ENCODE data around the gene CYP2U1.
"Not testable (repeated sequence)": the region's sequence is repeated elsewhere in the genome, so short reads cannot be mapped to it uniquely, and the experiment has no call there.

The CYP2U1 gene

DNA sequence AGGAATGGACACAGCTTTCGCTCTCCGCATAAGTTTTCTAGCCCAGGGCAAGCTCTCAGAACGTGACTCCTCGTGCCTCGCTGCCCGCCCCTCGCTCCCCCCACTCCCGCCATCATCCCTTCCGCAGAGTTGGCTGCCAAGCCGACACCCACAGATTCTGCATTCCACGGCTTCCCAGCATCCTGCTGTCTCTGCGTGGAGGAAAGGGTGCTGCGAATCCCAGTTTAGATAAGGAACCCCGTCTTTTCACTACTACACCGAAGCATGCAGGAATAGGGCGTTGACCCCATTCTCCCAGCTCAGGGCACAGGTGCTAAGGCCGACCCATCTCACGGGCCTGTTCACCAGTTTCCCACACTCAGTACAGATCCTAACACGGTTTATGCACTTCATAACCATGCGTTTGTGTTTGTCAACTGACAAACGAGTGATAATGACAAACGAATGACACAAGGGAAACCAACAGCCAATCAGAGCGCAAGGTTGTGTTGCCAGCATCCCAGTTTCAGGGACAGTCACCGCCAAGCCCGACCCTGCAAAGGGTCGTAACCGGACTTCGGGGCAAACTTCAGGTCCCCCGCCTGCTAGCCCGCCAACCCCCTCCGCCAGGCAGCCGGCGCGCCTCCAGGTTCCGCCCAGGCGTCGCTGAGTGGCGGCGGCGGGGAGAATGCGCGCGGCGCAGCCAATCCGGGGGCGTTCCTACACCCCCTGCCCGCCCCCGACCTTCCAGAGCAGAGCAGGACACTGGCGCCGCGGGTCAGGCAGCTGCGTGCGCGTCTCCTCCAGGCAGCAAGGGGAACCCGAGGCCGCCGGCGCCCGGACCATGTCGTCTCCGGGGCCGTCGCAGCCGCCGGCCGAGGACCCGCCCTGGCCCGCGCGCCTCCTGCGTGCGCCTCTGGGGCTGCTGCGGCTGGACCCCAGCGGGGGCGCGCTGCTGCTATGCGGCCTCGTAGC, at the start of gene CYP2U1:
TSS of gene CYP2U1 (plus strand) at position 729 of the 954 bp plus-strand sequence. CDS start at position 824, 95 bp downstream.
- peak; percentile 58 for DNase-seq (ENCODE audit: low read depth)

DNA sequence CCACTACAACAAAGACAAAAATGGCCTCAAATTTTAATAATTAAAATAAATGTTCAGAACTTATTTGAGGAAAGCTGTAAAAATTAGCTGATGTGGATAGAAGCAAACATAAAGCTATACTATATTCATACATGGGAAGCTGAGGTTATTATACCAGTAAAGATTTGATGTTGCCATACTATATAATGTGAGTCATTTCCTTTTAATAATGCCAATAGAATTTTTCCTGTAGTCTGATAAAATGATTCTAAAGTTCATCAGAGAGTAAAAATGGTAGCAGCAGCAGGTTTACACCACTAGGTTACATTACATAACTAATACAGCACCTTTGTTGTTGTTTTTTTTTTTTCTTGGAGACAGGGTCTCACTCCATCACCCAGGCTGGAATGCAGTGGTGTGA, 45.5 kb upstream of the CYP2U1 start:
- DNase-seq (ENCODE audit: low read depth): no peak

DNA sequence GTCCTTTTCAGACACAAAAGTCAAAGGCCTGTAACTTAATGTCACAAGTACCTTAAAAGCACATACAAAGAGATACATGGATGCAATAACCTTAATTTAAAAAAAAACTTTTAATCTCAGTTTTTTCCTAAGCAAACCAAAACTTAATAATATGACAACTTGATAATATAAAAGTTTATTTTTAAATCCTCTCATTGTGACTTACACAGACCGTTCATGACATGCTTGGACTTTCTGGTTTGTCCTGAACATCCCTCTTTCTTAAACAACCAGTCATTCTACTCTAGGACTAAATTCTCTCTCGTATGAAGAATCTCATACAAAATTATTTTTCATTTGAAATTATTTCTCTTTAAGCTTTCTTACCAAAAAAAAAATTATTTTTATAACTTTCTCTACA, 43.1 kb upstream of the CYP2U1 start:
- DNase-seq (ENCODE audit: low read depth): no peak

DNA sequence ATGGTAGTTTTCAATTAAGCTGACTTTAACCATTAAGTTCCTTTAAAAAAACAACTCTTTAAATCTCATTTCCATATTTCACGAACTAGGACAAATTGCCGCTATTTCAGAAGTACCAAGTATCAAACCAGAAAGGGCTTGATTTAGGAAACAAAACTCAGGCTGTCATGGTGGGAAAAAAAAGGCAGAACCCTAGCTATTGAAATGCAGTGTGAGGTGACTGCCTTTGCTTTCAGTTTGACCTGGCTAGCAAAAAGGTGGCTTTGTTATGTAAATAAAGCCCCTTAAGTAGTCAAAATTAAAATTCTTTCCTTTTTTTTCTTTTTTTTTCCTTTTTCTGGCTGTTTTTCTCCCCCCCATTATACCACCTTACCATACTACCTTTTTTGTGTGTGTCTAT, 40.6 kb upstream of the CYP2U1 start:
- no peak for DNase-seq (ENCODE audit: low read depth)

DNA sequence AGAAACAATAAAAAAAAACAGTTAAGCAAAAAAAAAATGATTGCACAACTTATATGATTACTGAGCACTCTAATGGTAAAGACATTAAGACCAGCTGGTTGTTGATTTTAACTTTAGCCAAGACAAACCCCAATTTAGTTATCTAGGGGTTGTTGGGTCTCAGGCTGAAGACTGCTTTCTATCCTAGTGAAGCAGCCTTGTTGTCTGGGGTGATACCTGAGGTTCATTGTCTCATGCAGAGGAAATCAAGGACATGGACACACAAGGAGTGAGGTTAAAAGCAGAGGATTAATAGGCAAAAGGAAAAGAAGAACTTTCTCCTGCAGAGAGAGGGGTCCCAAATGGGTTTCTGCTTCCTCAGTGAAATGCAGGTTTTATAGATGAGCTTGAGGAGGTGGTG, 40.0 kb upstream of the CYP2U1 start:
- no peak for DNase-seq (ENCODE audit: low read depth)

DNA sequence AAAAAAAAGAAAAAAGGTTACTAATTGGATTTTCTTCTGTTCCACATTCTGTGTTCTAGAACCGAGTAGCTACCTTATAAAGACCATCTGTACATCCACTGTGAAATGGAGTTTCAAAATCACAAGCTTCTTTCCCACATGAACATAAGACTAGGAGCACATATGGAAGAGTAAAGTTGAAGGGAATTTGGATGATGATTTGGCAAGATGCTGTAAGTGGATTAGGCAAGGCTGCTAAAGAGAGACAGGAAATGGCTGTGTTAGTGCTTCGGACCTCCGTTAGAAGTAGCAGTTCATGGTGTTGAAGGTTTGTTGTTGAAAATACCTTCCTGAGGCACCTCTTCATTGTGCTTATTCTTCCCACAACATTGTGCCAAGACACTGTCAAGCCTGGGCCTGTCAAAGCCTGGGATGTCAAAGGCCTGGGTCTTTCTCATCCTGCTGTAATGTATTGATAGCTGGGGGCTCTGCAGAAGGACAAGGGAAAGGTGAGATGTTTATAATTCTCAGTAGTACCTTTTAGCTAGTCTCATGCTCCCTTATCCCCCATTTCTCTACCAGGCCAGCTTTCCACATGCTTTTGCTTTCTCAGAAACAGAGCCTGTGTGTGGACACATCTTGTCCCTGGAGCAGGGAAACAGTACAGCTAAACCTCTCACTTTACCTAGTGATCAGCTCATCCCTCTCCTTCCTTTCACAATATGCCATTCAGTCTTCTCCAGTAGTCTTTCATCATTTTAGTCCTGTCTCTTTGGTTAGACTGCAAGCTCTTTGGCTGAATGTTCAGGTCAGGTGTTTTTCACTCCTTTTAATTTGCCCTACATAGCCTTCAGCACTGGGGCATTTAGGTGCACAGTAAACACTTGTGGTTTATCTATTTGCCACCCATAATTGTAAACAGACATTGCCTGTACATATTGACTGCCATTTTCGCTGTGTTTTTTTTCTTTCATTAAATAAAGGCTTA, 37.9 kb upstream of the CYP2U1 start:
- no peak for DNase-seq (ENCODE audit: low read depth)

DNA sequence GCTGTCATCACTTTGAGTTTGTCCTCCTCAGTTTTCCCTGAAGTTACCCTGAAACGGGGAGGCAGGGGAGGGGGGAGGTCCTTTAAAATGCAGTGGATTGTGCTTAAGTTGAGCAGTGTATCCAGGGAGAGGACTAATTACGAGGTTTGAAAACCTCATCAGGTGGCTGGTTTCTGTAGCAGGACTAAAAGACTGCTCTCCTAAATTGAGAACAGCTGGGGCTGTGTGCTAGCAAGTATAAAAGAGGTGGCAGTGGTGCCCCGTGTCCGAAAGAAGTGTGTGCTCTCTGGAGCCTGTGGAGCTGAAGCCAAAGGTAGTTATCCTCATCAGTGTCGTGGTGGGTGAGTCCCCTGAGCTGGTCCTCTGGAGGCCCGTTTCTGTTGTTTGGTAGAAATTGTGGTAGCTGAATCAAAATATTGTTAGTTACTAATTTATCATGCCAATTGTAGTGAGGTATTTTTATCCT, 37.2 kb upstream of the CYP2U1 start:
- no peak for DNase-seq (ENCODE audit: low read depth)

DNA sequence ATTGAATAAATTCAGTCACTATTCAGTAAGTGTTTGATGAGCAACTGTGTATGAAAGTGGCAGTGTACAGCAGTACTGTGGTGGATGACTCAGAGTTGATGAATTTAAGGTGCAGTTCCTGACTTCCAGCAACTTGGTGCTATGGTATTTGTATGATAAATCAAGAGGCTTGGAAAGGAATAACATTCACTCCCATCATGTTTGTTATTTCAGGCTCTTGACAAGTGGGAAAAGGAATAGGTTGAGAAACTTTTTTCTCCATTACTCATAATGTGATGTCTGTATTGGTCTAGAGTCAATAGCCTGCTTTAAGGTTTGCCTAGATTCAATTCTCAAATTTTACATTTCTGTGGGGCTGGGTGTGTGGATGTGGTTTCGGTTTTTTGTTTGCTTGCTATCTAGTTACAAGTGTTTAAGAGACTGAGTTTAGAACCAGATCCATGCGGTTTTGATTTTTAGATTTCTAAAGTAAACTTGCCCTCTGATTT, 35.1 kb upstream of the CYP2U1 start:
- no peak for DNase-seq (ENCODE audit: low read depth)

DNA sequence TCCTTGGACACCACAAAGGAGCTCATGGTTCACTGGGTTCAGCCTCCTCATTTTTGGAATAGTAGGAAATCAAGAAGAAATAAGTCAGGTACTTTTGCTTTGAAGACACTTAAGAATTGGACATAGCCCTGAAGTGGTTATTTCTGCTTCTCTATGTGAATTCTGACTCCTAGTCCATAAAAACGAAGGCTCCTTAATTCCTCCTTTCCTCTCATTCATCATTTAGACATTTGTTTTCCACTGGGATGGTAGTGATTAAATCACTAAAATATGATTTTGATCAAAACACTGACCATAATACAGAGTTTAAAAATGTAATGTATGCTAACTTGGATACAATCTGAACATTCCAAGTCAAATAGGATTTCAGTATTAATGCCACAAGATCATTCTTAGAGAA, 34.7 kb upstream of the CYP2U1 start:
- no peak for DNase-seq (ENCODE audit: low read depth)

DNA sequence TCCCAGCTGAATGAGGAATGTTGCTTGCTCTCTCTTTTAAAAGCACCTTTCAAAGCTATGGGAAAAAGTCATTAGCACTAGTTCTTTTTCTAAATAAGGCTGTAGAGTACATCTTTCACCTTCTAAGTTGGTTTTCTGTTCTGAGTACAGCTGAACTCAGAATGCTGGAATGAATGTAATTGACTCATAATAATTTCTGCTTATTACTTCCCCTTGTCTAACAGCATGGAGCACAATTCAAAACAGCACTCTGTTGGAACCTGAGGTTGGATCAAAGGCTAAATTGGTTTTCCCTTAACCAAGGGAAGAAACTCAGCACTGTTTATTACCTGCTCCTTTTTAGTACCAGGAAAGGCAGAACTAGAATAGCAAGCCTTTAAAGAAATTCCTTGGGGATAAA, 33.5 kb upstream of the CYP2U1 start:
- no peak for DNase-seq (ENCODE audit: low read depth)

DNA sequence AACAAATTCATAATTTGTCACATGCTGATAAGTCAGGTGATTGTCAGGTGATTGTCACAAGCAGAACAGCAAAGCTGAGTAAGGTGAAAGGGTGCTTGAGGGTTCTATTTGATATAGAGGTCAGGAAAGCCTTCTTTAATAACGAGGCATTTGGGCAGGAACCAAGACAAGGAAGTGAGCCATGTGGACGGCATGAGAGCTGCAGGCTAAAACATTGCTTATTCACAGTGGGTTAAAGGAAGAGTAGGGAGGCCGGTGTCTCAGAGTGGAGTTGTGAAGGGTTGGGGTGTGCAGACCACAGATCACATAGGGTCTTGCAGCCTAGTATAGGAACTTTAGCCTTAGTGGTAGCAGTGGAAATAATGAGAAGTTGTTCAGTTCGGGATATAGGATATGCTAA, 31.3 kb upstream of the CYP2U1 start:
- no peak for DNase-seq (ENCODE audit: low read depth)

DNA sequence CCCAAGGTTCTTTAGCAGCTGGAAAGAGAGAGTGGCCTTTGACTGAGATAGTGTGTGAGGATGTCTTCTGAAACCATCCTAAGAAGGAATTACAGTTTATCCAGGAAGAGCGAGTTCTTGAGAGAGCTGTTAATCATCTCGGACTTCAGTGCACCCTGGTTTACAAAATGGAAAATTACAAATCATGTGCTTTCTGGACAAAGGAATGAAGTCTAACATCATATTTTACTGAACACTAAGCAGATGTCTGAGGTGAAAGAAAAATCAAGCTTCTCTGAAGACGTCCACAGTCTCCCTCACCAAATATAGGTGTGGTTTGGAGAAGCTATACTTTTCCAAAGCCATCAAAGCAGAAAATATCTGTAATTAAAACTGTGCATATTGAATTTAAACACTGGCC, 30.8 kb upstream of the CYP2U1 start:
- DNase-seq (ENCODE audit: low read depth): no peak

DNA sequence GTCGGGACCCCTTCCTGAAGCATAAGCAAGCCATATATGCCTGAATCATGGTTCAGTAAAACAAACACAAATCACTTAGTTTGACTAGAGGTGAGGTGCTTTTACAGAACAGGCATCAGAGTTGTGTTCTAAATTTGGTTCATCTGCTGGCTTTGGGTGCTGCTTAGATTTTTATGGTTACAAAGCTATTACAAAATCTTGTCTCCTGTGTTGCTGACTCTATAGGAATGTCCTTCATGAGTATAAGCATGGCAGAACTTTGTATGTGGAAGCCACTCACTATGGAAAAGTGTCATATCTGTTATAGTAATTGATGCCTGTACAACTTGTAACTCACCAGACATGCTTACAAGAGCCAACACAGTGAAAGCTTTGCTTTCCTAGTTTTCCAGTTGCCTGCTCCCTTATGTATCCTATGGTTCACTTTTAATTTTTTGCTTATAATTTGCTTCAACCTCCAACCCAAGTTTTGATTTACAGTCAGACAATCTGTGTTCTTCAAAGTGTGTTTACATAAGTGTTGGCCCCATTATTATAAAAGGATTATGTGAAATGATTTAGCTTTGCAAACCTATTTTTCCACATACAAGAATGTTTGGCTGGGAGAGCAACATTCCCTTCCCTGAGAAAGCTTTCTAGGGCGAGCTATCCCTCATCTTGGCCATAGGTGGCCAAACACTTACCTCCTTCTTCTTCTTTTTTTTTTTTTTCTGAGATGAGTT, 30.0 kb upstream of the CYP2U1 start:
- DNase-seq (ENCODE audit: low read depth): no peak

DNA sequence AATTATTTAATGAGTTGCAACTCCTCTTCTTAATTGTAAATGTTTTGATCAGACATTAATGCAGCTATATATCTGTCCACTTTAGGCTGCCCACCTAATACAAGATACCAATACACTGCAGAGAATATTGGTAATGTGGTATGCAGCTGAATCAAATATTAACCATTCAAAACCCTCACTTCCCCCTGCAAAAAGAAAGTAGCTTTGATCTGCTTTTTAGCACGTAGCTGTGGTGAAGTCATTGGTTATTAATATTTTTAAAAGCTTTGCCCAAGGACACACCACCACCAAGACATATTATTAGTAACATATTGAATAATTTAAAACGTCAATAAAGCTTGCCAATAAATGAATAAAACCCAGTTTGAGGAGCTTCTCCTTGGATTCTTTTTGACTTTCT, 28.6 kb upstream of the CYP2U1 start:
- DNase-seq (ENCODE audit: low read depth): no peak

DNA sequence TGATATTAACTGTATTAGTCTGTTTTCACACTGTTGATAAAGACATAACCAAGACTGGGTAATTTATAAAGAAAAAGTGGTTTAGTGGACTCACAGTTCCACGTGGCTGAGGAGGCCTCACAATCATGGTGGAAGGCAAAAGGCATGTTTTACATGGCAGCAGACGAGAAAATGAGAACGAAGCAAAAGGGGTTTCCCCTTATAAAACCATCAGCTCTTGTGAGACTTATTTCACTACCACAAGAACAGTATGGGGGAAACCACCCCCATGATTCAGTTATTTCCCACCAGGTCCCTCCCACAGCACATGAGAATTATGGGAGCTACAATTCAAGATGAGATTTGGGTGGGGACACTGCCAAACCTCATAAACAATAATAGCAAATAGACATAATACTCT, 26.3 kb upstream of the CYP2U1 start:
- not testable (repeated sequence) for DNase-seq (ENCODE audit: low read depth)

DNA sequence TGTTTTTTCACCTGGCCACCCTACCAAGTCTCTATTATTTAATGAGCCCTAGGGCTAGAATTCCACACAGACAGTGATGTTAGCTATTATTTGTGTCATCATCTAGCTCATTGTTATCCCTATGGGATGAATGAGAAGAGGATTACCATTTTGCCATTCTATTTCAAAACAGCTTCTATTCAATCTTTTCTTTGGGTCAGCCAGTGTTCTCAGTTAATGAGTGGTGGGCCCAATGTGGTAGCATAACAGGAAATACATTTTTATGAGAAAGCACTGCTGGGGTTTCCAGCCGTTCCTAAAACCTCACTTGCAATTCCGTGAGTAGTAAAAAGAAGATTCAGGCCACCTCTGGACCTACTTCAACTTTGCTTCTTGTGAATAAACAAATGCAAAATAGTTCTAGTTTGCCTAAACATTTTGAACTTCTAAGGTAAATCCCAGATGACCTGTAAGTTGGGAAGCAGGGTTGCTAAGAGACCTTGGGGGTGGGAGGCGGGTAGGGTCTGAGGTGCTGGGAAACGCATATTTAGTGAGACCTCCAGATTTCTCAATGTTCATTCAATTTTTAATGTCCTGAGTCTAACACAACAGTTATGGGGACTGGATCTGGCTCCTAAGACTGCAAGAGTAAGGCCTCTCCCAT, 24.8 kb upstream of the CYP2U1 start:
- no peak for DNase-seq (ENCODE audit: low read depth)

DNA sequence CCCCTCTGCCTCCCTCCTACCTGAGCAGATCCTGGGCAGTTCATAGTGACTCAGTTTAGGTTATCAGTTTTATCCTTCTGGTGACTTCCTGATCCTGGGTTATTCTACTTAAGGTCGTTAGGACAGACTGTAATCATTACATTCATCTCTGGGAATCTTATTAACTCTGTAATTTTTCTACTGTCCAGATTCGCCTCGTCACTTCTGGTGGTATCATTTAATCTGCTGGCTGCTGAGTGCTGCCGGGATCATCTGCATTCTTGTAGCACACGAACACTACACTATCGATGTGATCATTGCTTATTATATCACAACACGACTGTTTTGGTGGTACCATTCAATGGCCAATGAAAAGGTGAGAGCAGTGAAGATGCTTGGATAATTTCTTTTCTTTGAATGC, 23.0 kb upstream of the CYP2U1 start:
- DNase-seq (ENCODE audit: low read depth): no peak

DNA sequence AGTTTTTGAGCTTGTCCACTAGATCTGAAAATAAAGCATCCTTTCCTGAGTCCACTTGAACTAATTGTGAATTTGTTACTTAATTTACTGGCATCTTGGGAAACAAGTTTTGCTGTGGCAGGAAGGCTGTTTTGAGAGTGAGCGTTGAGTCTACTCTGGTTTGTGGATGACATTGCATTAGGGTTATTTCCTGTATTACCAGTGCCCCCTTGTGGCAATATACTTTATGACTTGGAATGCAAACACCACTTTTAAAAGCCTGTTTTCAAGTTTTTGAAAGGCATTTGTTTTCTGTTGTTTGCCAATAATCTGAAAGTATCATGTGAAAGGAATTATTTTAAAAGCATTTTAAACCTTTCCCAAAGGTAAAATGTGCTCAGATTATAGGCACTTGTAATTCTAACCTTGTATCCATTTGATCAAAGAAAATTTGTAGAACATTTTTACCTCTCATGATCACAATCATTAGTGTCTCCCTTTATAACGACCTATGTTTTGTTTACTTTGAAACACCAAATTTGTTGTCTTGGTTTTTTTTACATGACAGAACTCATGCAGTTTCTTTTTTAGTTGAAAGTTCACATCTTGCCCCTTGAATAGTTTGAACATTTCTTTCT, 18.0 kb upstream of the CYP2U1 start:
- DNase-seq (ENCODE audit: low read depth): no peak

DNA sequence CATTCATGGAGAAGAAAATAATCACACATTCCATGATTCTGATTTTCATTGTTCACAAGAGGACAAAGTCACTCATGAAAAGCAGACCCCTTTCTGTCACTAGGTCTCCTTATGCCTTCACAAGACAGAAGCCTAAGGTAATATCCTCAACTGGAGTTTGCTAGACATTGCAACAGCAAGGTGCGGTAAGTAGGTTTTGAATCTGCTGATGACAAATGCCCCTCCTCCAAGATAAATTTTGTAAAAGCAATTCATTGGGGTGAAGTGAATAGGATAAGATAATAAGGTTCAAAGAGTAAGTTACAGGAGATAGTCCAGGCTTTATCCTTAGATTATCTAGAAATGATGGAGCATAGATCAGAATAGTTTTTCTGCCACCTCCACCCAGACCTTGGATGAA, 16.1 kb upstream of the CYP2U1 start:
- DNase-seq (ENCODE audit: low read depth): no peak

DNA sequence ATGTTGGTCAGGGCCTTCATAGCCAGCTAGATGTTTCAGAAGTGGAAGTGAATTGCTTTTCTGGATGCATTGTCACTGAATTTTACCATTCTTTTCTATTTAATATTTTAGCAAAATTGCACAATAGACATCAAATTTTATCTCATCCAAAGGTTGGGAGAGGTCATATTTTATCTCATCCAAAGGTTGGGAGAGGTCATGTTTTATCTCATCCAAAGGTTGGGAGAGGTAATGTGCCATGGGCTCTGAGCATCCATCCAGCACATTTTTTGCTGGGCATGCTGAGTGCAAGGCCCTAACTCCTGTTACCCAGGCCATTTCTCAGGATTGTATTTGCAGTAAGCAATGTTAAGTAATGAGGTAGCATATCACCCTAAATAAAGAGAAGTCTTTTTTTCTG, 14.7 kb upstream of the CYP2U1 start:
- no peak for DNase-seq (ENCODE audit: low read depth)

DNA sequence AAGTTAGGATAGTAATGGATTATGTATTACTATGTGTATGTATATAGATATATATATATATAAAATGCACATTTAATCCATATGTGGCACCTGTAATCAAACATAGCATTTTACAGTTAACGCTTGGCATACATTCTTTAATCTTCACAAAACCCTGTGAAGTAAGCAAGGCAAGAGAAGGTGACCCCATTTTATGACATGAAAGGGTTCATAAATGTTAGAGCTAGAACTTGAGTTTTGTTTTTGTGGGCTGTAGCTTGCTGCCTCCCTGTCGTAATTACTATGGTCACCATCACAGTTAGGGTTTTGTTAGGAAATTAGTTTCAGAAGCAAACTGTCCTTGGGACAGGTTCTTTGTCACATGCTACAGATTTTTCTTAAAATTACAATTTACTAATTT, 13.8 kb upstream of the CYP2U1 start:
- no peak for DNase-seq (ENCODE audit: low read depth)
